ENCODE measurements around the gene EEF2K. TPM values are rescaled to one million over a fixed set of nuclear protein-coding genes. Genes with fewer than 3 reads are reported as not detected.
"Not testable (repeated sequence)": the region's sequence is repeated elsewhere in the genome, so short reads cannot be mapped to it uniquely, and the experiment has no call there.

Gene EEF2K
- total RNA-seq: 10 to 100 TPM; 24.3 to 25.3 TPM
- 1 to 10 TPM; 2.0 to 3.2 (median 3.1) TPM for polyA plus RNA-seq
- total RNA-seq: 42.4 to 51.2 (median 48.8) reads per million in 6 experiments

DNA sequence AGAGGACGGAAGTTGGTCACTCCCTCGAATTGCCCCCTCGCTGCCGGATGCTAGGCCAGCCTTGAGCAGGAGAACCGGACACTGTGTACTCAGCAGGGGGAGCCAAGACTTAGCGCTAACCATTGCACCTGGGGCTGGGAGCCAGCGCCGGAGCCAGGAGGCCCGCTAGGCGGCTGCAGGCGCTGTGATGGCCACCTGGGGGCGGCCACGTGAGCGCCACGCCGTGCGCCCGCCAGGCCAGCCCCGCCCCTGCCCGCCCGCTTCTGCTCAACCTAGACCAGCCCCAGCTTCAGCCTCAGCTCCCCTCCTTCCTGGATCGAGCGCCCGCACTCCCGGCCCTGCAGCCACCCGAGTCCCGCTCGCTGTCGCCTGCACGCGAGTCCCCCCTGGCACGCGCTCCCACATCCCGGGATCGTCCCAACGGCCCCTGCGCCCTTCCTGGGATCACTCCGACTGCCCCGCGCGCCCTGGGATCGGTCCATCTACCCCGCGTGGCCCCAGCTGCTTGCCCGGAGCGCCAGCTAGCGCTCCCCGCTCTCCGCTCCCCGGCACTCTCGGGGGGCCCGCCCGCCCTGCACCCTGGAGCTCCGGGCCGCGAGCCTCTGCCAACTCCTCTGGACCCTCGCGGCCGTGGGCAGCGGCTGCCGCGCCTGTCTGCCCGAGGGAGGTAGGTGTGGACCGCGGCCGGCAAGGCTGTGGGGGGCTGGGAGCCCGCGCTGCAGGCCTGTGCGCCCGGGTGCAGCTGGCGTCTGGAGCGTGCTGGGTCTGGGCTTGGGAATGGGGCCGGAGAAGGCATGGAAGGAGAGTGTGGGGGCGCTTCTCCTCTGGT is at the start of gene EEF2K:
Gene EEF2K (plus strand): TSS at position 266 of the 829 bp plus-strand sequence. CDS start 19,452 bp downstream, outside the sequence.
- POLR2A ChIA-PET: interaction anchor here (1.0 to 8.7 kb wide), 7 partner anchors 10 to 199 kb away, joined by 3 to 162 read pairs (median 5); partner anchors contain the start of genes MOSMO and POLR3E
- ATAC-seq: peak; percentile 86 to 91
- no peaks in the 10 kb centered on the region for H3K9me3 Mint-ChIP-seq
- no peaks in the 10 kb centered on the region for H3K27me3 Mint-ChIP-seq
- H3K4me3 Mint-ChIP-seq: peak within 1 kb of the TSS; percentile 90 to 99 (median 94)
- H3K27ac Mint-ChIP-seq: peak within 1 kb of the TSS; percentile 65 to 95 (median 90)
- H3K36me3 Mint-ChIP-seq: no peaks in the 10 kb centered on the region
- peaks cover 7 to 50% (median 37%) of the 10 kb centered on the region in 4 donors for H3K4me1 Mint-ChIP-seq
- peak; percentile 58 to 86 (median 70) for DNase-seq

GRCh38 chr16:22161401-22161800 is 44.7 kb upstream of the EEF2K start:
- peaks cover 5 to 22% (median 13%) of the 10 kb centered on the region in 5 donors for H3K27me3 Mint-ChIP-seq

GRCh38 chr16:22161999-22162655 is 44.0 kb upstream of the EEF2K start, which contains the start of gene SDR42E2:
Gene SDR42E2, plus strand, starts transcription at chr16:22162506. Its CDS starts 3,077 bp downstream, at chr16:22165583.
- Mint-ChIP-seq H3K9me3 (peaks cover 0 to 12% (median 0%) of the 10 kb centered on the region in 9 donors), H3K4me3 (peak within 1 kb of the TSS; percentile 9 to 75 (median 53))

More at GRCh38 chr16:22161401-22161800, 44.7 kb upstream of the EEF2K start:
- peaks cover 3 to 9% (median 6%) of the 10 kb centered on the region in 4 donors for H3K4me1 Mint-ChIP-seq
- peaks cover 0 to 12% (median 0%) of the 10 kb centered on the region in 9 donors for H3K9me3 Mint-ChIP-seq
- DNase-seq: no peak
- H3K36me3 Mint-ChIP-seq: no peaks in the 10 kb centered on the region
- H3K27ac Mint-ChIP-seq: no peak overlapping the region
- POLR2A ChIA-PET: no interaction called here
- H3K4me3 Mint-ChIP-seq: peak overlapping the region in 5 of 10 donors; percentile 9 to 53 (median 20)
- ATAC-seq: no peak

GRCh38 chr16:22162656-22163009 is 43.4 kb upstream of the EEF2K start:
- Mint-ChIP-seq H3K9me3 (peaks cover 0 to 12% (median 0%) of the 10 kb centered on the region in 9 donors), H3K4me1 (peaks cover 3 to 9% (median 7%) of the 10 kb centered on the region in 4 donors), H3K27me3 (peaks cover 5 to 22% (median 12%) of the 10 kb centered on the region in 5 donors), H3K36me3 (no peaks in the 10 kb centered on the region), H3K4me3 (peak overlapping the region in 8 of 10 donors; percentile 9 to 57 (median 49)), H3K27ac (no peak overlapping the region)
- DNase-seq: no peak
- ATAC-seq: no peak
- POLR2A ChIA-PET: no interaction called here

More at GRCh38 chr16:22161999-22162655, 44.0 kb upstream of the EEF2K start, which contains the start of gene SDR42E2:
- H3K36me3 Mint-ChIP-seq: no peaks in the 10 kb centered on the region
- peaks cover 3 to 9% (median 7%) of the 10 kb centered on the region in 4 donors for H3K4me1 Mint-ChIP-seq
- H3K27me3 Mint-ChIP-seq: peaks cover 5 to 22% (median 12%) of the 10 kb centered on the region in 5 donors
- peak within 1 kb of the TSS in 1 of 10 donors; percentile 33 for H3K27ac Mint-ChIP-seq
- POLR2A ChIA-PET: no interaction called here
- DNase-seq (peak; percentile 25 to 71 (median 48)), ATAC-seq (peak; percentile 94 to 96)

DNA sequence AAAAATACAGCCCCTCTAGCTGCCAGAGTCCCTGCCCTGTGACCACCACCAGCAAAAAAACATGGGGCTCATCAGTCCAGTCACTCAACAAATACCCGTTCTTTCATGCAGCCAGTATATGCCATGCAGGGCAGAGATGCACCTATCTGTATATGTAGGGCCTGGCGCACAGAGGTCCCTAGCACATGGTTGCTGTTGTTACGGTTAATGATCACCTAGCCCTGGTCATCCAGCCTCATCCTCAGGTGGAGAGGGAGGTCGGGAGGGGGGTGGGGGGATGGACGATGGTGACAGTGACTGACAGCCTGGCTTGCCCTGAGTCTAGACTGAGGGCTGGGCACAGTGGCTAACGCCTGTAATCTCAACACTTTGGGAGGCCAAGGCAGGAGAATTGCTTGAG is 42.3 kb upstream of the EEF2K start:
- H3K36me3 Mint-ChIP-seq: no peaks in the 10 kb centered on the region
- DNase-seq (no peak), ATAC-seq (no peak)
- peaks cover 0 to 12% (median 0%) of the 10 kb centered on the region in 9 donors for H3K9me3 Mint-ChIP-seq
- H3K27me3 Mint-ChIP-seq: peaks cover 5 to 22% (median 12%) of the 10 kb centered on the region in 5 donors
- no peak overlapping the region for H3K4me3 Mint-ChIP-seq
- POLR2A ChIA-PET: interaction anchor here (0.8 kb wide), 1 partner anchor 52 kb away, joined by 3 read pairs; no protein-coding TSS in a partner anchor
- no peak overlapping the region for H3K27ac Mint-ChIP-seq
- H3K4me1 Mint-ChIP-seq: peaks cover 3 to 9% (median 7%) of the 10 kb centered on the region in 4 donors

DNA sequence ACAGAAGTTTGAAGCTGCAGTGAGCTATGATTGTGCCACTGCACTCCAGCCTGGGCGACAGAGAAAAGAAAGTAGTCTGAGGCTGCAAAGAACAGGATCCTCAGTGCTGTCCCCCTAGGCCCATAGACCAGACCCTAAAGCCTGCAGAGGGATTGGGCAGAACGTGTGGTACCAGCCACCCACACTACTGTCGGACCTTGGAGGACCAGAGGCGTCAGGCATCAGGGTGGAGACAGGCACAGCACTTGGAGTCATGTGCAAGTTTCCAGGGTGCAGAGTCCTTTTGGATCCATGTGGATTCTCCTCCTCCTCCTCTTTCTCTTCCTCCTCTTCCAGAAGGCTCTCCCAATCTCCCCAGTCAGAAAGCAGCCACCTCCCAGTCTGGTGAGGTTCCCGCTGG is 41.6 kb upstream of the EEF2K start:
- Mint-ChIP-seq H3K4me1 (peaks cover 3 to 9% (median 7%) of the 10 kb centered on the region in 4 donors), H3K27me3 (peaks cover 5 to 22% (median 12%) of the 10 kb centered on the region in 5 donors), H3K27ac (peak overlapping the region in 1 of 10 donors; percentile 84), H3K4me3 (no peak overlapping the region), H3K9me3 (peaks cover 0 to 12% (median 0%) of the 10 kb centered on the region in 9 donors), H3K36me3 (no peaks in the 10 kb centered on the region)
- ATAC-seq (no peak), DNase-seq (no peak)
- POLR2A ChIA-PET: no interaction called here

- H3K9me3 Mint-ChIP-seq: peaks cover 0 to 11% (median 0%) of the 10 kb centered on the region in 9 donors
- no peaks in the 10 kb centered on the region for H3K36me3 Mint-ChIP-seq
- H3K27me3 Mint-ChIP-seq: peaks cover 5 to 12% (median 9%) of the 10 kb centered on the region in 5 donors
- no peak overlapping the region for H3K4me3 Mint-ChIP-seq
- POLR2A ChIA-PET: no interaction called here
- ATAC-seq (no peak), DNase-seq (no peak)
- peak overlapping the region in 1 of 10 donors; percentile 38 for H3K27ac Mint-ChIP-seq
- peaks cover 3 to 9% (median 7%) of the 10 kb centered on the region in 4 donors for H3K4me1 Mint-ChIP-seq
Observed at GRCh38 chr16:22165508-22166285, 40.4 kb upstream of the EEF2K start.

- no peak for ATAC-seq
- no peak overlapping the region for H3K27ac Mint-ChIP-seq
- H3K4me3 Mint-ChIP-seq: no peak overlapping the region
- no peak for DNase-seq
- peaks cover 0 to 6% (median under 1%) of the 10 kb centered on the region in 4 donors for H3K4me1 Mint-ChIP-seq
- POLR2A ChIA-PET: no interaction called here
- no peaks in the 10 kb centered on the region for H3K27me3 Mint-ChIP-seq
- H3K9me3 Mint-ChIP-seq: no peaks in the 10 kb centered on the region
- H3K36me3 Mint-ChIP-seq: no peaks in the 10 kb centered on the region
Observed at GRCh38 chr16:22171953-22172352, 34.1 kb upstream of the EEF2K start.

- H3K27ac Mint-ChIP-seq, H3K4me3 Mint-ChIP-seq, ATAC-seq, H3K36me3 Mint-ChIP-seq, H3K4me1 Mint-ChIP-seq, DNase-seq, H3K9me3 Mint-ChIP-seq, POLR2A ChIA-PET, H3K27me3 Mint-ChIP-seq: not testable (repeated sequence)
Observed at GRCh38 chr16:22172642-22173041, 33.4 kb upstream of the EEF2K start.

- Mint-ChIP-seq H3K9me3 (no peaks in the 10 kb centered on the region), H3K27ac (peak overlapping the region in 2 of 10 donors; percentile 11 to 22), H3K27me3 (no peaks in the 10 kb centered on the region), H3K36me3 (no peaks in the 10 kb centered on the region), H3K4me3 (no peak overlapping the region), H3K4me1 (peaks cover 0 to 6% (median 2%) of the 10 kb centered on the region in 4 donors)
- ATAC-seq (no peak), DNase-seq (no peak)
- POLR2A ChIA-PET: interaction anchor here (0.7 kb wide), 1 partner anchor 8 kb away, joined by 3 read pairs; no protein-coding TSS in a partner anchor
Observed at GRCh38 chr16:22174642-22175041, 31.4 kb upstream of the EEF2K start.

DNA sequence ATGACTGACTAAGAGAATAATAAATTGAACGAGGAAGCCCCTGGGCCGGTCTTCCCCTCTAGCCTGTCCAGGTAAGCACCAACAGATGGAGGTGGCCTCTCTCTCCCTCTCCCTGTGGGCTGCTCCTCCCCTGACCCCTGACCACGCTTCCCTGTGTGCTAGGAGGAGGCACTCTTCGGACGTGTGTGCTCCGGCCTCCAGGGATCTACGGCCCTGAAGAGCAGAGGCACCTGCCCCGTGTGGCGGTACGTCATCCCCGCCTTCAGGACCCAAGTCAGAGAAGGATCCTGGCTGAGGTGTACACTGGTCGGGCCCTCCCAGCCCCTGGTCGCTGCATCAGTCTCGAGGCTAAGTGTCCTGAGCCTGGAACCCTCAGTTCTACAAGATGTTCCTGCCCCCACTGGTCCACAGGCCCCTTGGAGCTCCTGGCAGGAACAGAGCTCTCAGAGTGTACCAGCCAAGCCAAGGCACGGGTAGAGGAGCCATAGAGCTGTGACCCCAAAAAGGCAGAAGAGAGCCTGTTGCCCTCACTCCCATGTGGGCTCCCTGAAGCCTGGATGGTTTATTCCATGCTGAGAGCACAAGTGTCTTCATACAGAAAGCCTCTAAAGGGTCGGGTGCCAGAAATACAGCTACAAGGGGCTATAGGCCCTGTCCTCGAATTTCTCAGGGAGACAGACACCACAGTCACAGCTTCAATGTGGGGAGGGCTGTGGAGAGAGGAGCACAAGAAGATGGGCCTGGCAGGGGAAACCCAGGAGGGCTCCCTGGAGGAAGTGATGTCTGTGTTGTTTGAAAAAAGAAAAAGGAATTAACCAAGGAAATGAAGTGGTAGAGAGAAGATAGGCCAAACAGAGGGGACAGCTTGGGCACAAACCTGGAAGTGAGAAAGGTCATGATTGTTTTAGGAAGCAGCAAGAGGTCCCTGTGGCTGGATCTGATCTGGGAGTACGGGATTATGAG is 27.8 kb upstream of the EEF2K start:
- Mint-ChIP-seq H3K4me1 (peaks cover 0 to 6% (median 2%) of the 10 kb centered on the region in 4 donors), H3K36me3 (peaks cover 0 to 4% (median 0%) of the 10 kb centered on the region in 3 donors), H3K27me3 (no peaks in the 10 kb centered on the region), H3K9me3 (no peaks in the 10 kb centered on the region), H3K27ac (peak overlapping the region in 3 of 10 donors; percentile 22 to 72 (median 55)), H3K4me3 (no peak overlapping the region)
- DNase-seq (no peak), ATAC-seq (no peak)
- POLR2A ChIA-PET: no interaction called here

Data from naive thymus-derived CD8-positive, alpha-beta T cell (primary cell).